ENCODE data around the gene TMEM131. TPM values are rescaled to one million over a fixed set of nuclear protein-coding genes. Genes with fewer than 3 reads are reported as not detected.

TMEM131 gene
- total RNA-seq, 1 experiment from 2014 or later: 29.2 TPM

GRCh38 chr2:97775074-97775473 lies 220.7 kb downstream of the TMEM131 start:
- BruUV-seq (replicated peaks): no TSS peak
- DNase-seq: no peak
- Mint-ChIP-seq H3K4me3 (ENCODE audit: low read depth, unreplicated experiment) (no peak overlapping the region), H3K27ac (ENCODE audit: unreplicated experiment) (no peak overlapping the region), H3K36me3 (ENCODE audit: insufficient read depth, unreplicated experiment) (peaks cover 11% of the 10 kb centered on the region), H3K4me1 (ENCODE audit: low read depth, unreplicated experiment) (no peaks in the 10 kb centered on the region), H3K27me3 (ENCODE audit: unreplicated experiment) (no peaks in the 10 kb centered on the region), H3K9me3 (ENCODE audit: low read depth, unreplicated experiment) (no peaks in the 10 kb centered on the region)
- no peak for TF ChIP-seq CTCF (IDR thresholded peaks at IDR 0.05; ENCODE audit: unreplicated experiment)
- intact Hi-C loops (cut with micrococcal nuclease; ENCODE audit: unreplicated experiment): no loop called here
- CTCF ChIA-PET: interaction anchor here (1.5 kb wide), 1 partner anchor 610 kb away, joined by 3 read pairs; no protein-coding TSS in a partner anchor

DNA sequence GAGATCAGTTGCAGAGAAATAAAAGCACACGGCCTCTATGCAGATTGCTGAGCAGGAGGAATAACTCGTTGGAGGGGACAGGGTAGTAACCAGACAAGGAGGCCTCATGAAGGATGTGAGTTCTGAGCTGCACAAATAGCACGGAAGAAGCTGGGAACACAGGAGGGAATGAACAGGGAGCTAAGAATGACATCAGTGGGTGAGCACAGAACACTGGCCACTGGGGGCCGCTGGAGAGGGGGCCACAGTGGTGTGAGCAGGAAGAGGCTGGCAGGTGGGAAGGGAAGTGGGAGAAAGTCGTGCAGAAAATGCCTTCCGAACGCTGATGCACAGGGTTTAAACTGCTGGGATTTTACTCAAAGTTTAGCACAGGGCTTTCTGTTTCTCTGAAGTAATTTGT lies 221.3 kb downstream of the TMEM131 start:
- no TSS peak for BruUV-seq (replicated peaks)
- Mint-ChIP-seq H3K36me3 (ENCODE audit: insufficient read depth, unreplicated experiment) (peaks cover 11% of the 10 kb centered on the region), H3K9me3 (ENCODE audit: low read depth, unreplicated experiment) (no peaks in the 10 kb centered on the region), H3K4me3 (ENCODE audit: low read depth, unreplicated experiment) (no peak overlapping the region), H3K4me1 (ENCODE audit: low read depth, unreplicated experiment) (no peaks in the 10 kb centered on the region), H3K27me3 (ENCODE audit: unreplicated experiment) (no peaks in the 10 kb centered on the region), H3K27ac (ENCODE audit: unreplicated experiment) (no peak overlapping the region)
- CTCF ChIA-PET: interaction anchor here (1.2 to 1.5 kb wide), 2 partner anchors 414 to 611 kb away, joined by 3 to 7 read pairs; no protein-coding TSS in a partner anchor
- peak; percentile 35 for DNase-seq
- TF ChIP-seq CTCF (IDR thresholded peaks at IDR 0.05; ENCODE audit: unreplicated experiment): peak; percentile 56
- intact Hi-C loops (cut with micrococcal nuclease; ENCODE audit: unreplicated experiment): no loop called here

GRCh38 chr2:97770445-97770844 lies 225.3 kb downstream of the TMEM131 start:
- Mint-ChIP-seq H3K4me1 (ENCODE audit: low read depth, unreplicated experiment) (no peaks in the 10 kb centered on the region), H3K27me3 (ENCODE audit: unreplicated experiment) (no peaks in the 10 kb centered on the region), H3K27ac (ENCODE audit: unreplicated experiment) (no peak overlapping the region), H3K4me3 (ENCODE audit: low read depth, unreplicated experiment) (no peak overlapping the region), H3K9me3 (ENCODE audit: low read depth, unreplicated experiment) (no peaks in the 10 kb centered on the region), H3K36me3 (ENCODE audit: insufficient read depth, unreplicated experiment) (peaks cover 6% of the 10 kb centered on the region)
- BruUV-seq (replicated peaks): no TSS peak
- DNase-seq: no peak
- intact Hi-C loops (cut with micrococcal nuclease; ENCODE audit: unreplicated experiment): no loop called here
- no peak for TF ChIP-seq CTCF (IDR thresholded peaks at IDR 0.05; ENCODE audit: unreplicated experiment)
- CTCF ChIA-PET: no interaction called here

- DNase-seq: no peak
- no TSS peak for BruUV-seq (replicated peaks)
- CTCF ChIA-PET: no interaction called here
- Mint-ChIP-seq H3K27me3 (ENCODE audit: unreplicated experiment) (no peaks in the 10 kb centered on the region), H3K4me3 (ENCODE audit: low read depth, unreplicated experiment) (no peak overlapping the region), H3K9me3 (ENCODE audit: low read depth, unreplicated experiment) (no peaks in the 10 kb centered on the region), H3K4me1 (ENCODE audit: low read depth, unreplicated experiment) (no peaks in the 10 kb centered on the region), H3K36me3 (ENCODE audit: insufficient read depth, unreplicated experiment) (peaks cover 6% of the 10 kb centered on the region), H3K27ac (ENCODE audit: unreplicated experiment) (no peak overlapping the region)
- intact Hi-C loops (cut with micrococcal nuclease; ENCODE audit: unreplicated experiment): no loop called here
- no peak for TF ChIP-seq CTCF (IDR thresholded peaks at IDR 0.05; ENCODE audit: unreplicated experiment)
Measured at GRCh38 chr2:97769711-97770110, 226.0 kb downstream of the TMEM131 start.
